HuH-7.5 (cell line): ENCODE measurements around the gene PAQR5.
"Not testable (repeated sequence)": the region's sequence is repeated elsewhere in the genome, so short reads cannot be mapped to it uniquely, and the experiment has no call there.

ENCODE experiments used
- DNase-seq: peaks from one replicate; pipeline ENCODE4 v3.0.0; 2011; ENCODE audit warnings: low spot score

The PAQR5 gene

DNA sequence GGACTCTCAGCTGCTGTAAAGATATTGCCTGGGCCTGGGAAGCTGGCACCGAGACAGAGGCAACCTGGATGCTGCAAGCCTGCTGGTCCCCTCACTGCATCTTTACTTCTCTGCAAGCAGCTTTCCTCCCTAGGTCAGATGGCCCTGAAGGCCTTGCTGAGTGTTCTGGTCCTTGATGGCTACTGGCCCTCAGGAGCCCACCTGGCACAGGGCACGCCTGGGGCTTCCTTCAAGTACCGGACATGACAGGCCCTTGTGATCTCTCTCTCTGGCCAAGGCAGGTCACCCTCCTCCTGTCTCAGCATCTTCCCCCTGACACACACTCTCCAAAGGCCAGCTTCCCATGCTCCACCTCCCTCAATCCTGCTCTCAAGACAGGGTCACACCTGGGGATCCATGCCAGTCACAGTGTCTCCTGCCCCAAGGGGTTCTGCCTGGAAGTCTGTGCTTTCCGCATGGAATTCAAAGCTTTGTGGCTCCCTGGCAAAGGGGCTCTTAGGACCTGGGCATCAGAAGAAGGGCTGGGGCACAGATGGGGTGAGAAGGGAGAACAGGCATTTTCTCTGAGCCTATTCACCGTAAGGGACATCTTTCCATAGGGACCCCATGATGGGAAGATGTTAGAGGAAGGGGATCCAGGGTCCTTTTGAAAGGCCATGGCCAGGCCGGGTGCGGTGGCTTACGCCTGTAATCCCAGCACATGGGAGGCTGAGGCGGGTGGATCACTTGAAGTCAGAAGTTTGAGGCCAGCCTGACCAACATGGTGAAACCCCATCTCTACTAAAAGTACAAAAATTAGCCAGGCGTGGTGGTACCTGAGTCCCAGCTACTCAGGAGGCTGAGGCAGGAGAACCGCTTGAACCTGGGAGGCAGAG is 4.7 kb upstream of the PAQR5 start:
- no peak for DNase-seq

DNA sequence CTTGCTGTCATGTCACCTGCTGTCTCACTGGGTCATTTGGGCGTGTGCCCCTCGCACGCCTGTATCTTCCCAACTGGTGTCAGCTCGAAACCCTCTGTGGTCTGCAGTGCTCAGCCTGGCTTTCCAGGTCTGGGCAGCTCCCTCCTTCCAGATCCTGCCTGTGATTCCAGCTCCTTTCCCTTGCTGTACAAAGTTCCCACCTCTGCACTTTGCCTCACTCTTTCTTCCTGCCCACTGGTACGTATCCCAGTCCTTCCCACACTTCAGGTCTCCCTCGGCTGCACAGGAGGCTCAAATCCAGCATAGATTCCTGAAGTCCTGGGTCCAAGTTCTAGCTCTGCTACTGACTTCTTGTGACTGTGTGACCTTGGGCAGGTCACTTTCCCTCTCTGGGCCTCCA is 2.1 kb upstream of the PAQR5 start:
- DNase-seq, result no peak

DNA sequence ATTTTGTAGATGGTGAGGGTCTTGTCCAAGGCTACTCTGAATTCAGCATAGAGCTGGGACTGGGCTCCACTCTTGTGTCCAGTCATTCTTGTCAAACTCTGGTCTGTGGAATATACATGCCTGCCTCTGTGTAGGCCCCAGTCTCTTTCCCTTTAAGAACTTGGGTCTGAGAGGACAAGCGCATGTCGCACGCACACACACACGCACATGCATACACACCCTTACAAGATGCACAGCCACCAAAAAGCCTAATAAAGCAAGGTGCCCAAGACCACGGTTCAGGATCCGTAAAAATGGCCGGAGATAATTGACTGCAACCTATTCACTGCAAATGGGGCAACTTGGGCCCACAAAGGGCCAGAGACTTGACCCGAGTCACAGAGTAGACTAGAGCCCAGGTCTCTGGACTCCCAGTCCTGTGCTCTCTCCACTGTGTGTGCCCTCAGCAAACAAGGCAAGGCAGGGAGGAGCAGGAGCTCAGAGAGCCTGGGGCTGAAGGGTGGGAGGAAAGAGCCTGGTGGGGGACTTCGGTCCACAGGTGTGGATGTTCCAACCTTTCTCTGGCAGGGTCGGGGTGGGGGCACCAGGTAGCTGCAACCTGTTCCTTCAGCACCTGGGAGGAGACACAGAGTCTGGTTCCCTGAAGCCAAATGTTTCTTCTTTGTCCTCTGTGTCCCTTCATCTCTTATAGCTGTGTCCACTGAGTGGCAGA is 914 bp upstream of the PAQR5 start:
- DNase-seq, result no peak

DNA sequence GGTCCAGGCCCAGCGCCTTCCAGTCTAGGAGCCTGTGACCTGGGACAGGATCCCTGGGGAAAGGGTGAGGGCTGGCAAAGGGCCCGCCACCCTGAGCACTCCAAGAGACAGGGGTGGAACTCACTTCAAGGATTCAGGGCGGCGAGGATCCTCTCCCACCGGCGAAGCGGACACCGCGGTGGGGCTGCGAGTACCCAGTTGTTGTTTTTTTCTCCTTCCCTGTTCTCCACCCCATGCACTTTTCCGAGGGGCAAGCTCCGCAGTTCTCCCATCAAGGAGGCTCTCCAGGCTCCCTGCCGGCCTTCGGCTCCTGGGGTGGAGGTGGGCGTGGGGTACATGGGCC is 387 bp upstream of the PAQR5 start:
- no peak for DNase-seq

DNA sequence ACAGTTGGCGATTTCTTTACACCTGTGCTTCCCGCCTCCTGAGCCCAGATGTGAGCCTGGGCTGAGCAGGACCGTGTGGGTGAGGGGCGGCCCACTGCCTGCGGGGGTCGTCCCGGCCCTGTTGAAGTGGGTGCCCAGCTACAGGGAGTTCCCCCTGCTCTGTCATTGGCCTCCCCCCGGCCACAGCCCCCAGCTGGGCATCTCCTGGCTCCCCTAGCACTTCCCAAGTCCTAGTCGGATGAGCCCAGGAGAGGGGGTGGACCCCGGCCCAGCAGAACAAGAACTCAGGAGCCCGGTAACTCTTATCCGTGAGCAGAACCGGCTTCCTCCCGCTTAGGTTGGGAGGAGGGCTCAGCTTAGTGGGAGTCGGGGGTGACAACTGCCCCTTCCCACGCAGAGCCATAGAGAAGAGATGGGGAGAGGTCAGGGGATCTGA is 757 bp downstream of the PAQR5 start:
- DNase-seq, result no peak

DNA sequence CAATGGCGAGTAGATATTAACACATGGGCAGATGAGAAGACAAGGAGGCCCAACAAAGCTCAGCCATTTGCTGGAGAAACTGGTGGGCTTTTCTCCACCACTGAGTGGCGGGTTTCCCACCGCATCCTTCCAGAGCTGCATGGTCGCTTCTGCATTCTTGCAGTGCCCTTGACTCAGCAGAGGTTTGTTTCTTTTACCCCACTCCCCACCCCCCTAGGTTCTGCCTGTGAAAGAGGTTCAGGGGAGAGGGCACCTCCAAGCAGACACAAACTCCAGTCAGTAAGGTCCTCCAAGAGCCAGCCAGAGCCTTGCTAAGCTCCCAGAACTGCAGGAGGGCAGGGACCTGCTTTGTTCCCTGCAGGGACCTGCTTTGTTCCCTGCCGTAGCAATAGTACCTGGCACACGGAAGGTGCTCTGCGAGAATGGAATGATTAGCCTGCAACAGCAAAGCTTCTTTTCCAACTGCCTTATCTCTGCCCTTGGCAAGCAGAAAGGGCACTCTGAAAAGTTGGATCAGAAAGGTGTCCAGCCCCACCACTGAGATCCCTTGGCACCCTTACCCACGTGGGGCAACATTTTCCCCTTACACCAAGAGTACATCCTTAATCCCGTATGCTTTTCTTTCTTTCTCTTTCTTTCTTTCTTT is 1.4 kb downstream of the PAQR5 start:
- DNase-seq, result no peak

DNA sequence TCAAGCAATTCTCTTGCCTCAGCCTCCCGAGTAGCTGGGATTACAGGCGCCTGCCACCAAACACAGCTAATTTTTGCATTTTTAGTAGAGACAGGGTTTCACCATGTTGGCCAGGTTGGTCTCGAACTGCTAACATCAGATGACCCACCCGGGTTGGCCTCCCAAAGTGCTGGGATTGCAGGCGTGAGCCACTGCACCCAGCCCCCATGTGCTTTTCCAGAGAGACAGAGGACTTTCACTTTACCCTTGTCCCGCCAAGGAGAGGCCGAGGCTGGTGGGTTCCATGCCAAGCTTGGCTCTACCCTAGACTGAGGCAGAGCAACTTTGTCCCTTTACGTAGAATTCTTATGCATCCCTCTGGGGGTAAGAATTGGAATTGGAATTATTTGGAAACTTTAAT is 2.4 kb downstream of the PAQR5 start:
- DNase-seq, result not testable (repeated sequence)

DNA sequence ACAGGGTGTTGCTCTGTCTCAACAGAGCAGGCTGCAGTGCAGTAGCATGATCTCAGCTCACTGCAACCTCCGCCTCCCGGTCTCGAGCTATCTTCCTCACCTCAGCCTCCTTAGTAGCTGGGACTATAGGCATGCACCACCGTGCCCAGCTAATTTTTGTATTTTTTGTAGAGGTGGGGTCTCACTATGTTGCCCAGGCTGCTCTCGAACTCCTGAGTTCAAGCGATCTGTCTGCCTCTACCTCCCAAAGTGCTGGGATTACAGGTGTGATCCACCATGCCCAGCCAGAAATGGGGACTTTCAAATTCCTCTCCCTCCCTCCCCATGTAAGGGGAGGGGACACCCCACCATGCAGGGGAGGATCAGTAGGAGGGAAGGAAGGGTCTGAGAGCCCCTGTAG is 3.4 kb downstream of the PAQR5 start:
- not testable (repeated sequence) for DNase-seq

DNA sequence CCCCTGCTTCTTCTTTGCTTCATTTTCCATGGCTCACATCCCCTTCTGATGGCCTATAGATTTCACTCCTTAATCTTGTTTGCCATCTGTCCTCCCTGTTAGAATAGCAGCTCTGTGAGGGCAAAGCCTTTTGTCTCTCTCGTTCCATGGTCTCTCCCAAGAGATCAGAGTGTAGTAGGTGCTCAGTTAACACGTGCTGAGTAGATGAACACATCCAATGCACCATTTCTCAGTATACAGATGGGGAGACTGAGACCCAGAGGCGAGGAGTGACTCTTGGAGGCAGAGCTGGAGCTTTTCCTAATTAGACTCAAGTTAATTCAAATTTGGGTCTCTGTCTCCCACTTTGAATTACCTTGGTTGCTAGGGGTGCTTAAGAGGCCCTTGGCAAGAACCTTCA is 4.2 kb downstream of the PAQR5 start:
- no peak for DNase-seq

DNA sequence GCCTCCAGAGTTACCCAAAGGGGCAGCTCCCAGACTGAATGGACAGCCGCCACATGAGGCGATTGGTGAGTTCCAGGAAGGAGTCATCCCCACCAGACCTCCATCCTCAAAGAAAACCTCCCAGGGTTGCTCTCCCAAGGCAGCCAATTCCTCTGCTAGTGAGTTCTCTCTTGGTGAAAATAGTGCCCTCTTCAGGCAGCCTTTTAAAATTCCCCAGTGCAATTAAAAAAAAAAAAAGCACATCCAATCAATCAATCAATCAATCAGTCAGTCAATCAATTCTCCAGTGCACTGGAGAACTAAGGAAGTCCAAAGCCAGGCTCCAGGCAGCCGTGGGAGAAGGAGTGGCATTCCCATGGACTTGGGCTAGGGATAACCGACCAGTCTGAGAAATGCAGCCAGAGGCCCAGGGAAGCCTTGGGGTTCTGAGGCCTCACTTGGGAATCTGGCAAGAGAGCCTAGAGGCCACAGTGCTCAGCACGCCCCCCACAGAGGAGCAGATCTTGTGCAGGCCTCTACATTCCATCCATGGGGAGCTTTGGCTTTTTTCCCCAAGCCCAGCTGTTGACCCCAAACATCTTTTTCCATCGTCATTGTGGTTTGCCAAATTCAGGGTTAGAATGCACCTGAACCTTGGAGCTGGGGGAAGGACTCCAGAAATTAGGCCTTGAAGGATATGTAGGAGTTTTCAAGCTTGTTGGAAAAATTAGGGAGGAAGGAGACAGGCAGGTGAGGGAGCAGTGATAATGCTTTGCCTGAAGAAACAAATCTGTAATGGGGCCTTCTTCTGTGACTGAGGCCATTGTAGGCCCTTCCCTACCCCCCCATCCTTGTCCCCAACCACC is 4.8 kb downstream of the PAQR5 start:
- DNase-seq, result peak; percentile 56

DNA sequence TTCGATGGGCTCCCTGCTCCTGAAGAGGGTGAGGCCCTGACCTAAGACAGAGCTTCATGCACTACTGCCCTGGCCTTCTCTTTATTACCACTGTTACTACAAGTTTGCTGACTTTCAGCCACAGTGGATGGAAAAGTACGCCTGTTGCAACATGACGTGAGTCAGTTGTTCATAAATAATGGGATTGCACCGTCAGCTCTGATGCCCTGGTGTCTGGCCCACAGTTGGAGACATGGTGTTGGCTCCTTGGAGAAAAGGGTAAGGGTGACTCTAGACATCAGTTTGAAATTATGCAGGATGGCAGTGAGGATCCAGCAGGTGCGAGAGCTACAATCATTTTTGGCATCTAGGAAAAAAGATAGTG is 5.5 kb downstream of the PAQR5 start:
- DNase-seq, result peak; percentile 54

DNA sequence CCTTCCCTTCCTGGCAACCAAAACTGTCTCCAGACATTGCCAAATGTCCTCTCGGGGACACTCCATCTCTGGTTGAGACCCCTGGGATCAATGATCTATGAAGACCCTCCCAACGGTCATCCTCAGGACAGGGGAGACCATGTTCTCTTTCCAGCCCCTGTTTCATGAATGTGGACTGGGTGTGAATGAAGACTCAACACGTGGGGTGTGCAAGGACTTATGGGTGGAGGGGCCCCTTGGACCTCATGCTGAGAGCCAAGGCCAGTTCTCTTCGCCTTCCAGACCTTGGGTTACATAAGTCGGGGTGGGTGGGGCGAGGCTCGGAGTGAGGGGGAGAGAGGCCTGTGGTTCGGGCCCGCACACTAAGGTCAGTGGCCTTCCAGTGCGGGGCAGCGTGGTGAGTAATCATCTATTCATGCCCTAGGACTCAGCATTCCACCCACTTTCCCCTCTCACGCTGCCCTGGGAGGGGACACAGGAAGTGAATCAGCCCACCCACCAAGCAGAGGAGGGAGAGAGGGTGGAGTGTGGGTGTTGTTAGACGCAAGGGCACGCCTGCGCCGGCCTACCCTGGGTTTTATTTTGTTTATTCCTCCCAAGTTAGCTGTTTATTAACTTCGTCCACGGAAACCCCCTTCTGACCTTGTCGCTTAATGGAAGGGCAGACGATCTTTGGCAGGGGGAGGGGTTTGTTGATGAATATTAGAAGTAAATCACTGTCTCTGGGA is 6.7 kb downstream of the PAQR5 start:
- DNase-seq, result no peak

DNA sequence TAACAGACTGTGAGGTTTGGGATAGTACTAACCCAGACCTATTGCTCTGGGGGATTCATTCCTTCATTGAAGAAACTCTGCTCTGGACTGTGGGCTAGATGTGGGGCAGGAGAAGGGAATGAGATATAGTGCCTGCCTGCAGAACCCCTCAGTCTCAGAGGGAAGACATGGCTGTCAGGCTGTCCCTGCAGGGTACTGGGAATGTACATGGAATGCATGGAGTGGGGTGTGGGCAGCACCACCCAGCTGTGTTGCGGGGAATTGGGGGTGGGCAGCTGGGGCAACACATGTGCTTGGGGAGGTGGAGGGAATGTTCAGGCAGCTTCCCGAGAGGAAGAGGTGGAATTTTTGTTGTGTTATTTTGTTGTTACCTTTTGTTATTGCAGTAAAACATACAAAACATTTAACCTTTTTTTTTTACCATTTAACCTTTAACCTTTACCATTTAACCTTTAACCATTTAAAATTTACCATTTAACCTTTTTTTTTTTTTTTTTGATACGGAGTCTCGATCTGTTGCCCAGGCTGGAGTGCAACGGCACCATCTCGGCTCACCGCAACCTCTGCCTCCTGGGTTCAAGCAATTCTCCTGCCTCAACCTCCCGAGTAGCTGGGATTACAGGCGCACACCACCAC is 7.3 kb downstream of the PAQR5 start:
- no peak for DNase-seq

DNA sequence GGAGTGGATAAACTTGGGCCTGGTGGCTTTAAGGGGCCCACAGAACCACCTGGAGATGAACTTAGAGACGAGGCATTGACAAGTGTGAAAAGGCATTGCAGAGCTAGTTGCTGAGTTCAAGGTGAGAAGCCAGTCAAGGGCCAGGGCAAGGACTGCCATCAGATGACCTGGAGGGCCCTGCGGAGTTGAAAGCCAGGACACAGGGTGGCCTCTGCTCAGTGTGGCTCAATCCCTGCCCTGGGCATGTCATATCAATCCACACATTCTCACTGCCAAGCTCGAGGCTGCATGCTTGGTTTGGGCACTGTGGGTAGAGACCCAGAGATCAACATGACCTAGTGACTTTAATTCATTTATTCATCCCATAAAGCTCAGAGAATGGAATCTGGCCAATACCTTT is 9.2 kb downstream of the PAQR5 start:
- DNase-seq, result no peak

DNA sequence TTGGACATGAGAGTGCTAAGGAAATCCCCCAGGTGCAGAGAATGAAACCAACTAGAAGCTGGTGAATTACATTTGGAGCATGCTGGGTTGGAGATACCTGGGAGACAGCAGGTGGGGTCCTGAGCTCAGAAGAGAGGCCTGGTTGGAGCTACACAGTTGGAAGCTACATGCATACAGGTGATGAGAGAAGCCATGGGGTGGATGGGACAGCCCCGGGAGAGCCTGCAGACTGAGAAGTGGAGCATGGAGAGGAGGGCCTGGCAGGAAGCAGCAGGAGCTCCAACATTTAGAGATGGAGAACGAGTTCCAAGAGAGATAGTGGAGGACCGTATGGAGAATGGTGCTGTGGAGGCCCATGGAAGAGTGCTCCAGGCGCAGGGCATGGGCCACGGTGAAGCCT is 10.2 kb downstream of the PAQR5 start:
- DNase-seq, result no peak

DNA sequence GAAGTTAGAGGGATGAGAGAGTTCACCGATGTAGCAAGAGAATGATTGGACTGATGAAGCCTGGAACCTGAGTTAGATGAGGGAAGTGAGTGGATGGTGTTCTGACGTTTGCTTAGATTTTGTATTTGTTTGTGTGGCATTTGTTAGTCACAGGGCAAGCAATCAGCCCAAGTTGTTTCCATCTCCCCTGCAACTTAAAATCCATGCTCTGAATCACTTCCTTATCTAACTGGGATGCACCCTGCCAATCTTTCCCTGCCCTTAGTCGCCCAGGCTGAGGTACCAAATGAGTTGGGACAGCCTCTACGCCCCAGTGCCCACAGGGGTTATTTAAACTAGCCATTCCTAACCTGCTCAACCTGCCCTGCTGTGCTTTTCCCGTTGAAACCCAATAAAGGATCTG is 12.6 kb downstream of the PAQR5 start:
- DNase-seq, result no peak

DNA sequence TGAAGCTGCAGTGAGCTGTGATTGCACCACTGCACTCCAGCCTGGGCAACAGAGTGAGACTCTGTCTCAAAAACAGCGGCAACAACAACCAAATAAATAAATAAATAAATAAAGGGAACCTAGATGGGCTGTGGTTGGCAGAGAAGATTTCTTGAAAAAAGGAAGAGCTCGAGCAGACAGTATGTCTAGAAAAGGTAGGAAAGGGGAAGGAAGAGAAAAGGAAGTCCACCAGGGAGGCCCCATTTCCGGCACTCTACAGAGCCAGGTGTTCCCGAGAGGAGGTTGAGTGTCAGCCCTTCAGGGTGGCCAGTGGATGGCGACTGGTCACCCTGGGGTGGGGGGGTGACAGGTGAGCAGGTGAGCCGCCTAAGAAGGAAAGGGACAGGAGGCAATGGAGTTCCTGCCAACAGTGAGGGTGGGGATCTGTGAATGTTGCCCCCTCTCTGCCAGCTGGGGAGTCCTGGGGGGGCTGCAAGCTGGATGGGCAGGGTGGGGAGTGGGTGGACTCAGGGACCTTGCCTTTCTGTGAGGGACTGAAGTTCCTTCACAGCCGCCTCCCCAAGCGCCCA is 14.8 kb downstream of the PAQR5 start:
- DNase-seq, result no peak

DNA sequence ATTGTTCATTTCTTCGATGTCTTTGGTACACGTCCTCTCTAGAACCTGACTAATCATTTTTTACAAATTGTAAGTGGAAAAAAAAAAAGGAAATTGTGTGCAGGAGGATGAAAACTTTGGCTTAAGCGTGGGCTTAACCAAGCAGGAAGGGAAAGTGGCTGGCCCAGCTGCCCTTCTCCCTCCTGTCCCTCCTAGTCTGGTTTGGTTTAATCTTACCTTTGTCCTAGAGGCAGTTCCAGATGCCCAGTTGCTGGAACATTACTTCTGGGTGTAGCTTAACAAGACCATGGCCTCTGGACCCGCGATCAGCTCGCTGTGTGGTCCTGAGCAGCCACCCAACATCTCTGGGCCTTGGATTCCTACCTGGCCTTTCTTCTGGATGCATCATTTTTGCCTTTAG is 15.4 kb downstream of the PAQR5 start:
- no peak for DNase-seq

DNA sequence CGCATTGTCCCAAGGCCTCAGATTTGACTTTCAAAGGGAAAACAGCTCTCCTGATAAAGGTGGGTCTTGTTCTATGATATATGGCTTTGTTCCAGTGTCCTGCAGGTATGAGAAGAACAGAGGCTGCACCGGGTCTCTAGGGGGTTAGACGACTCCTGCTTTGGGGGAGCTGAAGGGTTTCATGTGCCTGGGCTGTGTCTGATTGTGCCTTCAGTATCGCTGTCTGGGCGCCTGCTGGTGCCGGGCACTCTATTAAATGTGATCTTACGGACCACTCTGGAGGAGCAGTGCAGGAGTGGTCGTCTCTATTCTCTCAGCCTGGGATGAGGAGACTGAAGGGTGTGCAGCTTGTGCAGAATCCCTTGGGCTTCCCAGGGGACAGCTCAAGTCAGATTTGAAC is 16.0 kb downstream of the PAQR5 start:
- no peak for DNase-seq

DNA sequence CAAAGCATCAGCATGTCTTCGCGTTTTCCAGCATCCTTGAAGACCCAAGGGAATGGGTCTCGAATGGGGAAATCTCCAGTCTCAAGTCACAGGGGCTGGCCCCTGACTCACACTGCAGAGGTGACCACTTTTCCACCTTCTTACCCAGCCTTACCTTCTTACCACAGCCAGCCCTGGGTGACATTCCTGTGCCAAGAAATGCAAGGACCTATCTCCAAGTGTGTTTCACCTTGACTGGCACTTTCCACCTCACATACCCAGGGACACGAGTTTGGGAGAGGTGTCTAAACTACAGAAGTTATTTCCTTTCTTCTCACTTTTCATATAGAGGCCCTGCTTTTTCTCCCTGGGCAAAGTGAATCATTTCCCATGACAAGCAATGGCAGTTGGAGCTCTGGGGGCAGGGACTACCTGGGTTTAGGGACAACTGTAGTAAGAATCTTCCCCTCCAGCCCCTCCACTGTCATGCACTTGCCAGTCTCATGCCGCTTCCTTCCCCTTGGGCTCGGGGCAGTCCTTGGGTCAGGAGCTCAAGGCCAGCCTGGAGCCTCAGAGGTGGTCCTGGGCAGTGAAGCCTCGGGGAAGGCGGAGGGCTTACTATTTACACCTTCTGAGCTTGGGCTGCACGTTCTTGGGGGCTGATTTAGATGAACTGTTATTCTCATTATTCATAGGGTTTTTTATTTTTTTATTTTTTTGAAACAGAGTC is 16.8 kb downstream of the PAQR5 start:
- DNase-seq, result no peak
